ENCODE data around the gene MAL.

The MAL gene

DNA sequence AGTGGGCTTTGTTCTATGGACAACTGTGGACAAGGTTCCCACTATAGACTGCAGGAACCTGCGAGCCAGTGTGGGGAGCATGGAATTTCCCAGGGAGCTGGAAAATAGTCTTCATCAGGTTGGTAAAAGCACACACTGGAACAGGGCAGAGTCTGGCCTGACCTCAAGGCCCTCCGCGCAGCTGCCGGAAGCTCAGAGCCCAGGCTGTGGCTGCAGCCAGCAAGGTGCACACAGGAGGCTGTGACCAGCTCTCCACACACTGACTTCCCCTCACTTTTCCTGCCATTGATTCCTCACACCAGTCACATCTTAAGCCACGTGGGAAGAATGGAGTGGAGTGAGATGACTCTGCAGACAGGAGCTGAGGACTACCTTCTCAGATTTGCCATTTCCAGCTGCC is 19.1 kb downstream of the MAL start:
- no peak overlapping the region for H3K4me3 ChIP-seq (ENCODE audit: low read depth, low read length)
- TF ChIP-seq, protein P1, sequence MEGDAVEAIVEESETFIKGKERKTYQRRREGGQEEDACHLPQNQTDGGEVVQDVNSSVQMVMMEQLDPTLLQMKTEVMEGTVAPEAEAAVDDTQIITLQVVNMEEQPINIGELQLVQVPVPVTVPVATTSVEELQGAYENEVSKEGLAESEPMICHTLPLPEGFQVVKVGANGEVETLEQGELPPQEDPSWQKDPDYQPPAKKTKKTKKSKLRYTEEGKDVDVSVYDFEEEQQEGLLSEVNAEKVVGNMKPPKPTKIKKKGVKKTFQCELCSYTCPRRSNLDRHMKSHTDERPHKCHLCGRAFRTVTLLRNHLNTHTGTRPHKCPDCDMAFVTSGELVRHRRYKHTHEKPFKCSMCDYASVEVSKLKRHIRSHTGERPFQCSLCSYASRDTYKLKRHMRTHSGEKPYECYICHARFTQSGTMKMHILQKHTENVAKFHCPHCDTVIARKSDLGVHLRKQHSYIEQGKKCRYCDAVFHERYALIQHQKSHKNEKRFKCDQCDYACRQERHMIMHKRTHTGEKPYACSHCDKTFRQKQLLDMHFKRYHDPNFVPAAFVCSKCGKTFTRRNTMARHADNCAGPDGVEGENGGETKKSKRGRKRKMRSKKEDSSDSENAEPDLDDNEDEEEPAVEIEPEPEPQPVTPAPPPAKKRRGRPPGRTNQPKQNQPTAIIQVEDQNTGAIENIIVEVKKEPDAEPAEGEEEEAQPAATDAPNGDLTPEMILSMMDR (IDR thresholded peaks at IDR 0.05; ENCODE audit: borderline replicate concordance, insufficient read depth, low read depth, low read length), result no peak

DNA sequence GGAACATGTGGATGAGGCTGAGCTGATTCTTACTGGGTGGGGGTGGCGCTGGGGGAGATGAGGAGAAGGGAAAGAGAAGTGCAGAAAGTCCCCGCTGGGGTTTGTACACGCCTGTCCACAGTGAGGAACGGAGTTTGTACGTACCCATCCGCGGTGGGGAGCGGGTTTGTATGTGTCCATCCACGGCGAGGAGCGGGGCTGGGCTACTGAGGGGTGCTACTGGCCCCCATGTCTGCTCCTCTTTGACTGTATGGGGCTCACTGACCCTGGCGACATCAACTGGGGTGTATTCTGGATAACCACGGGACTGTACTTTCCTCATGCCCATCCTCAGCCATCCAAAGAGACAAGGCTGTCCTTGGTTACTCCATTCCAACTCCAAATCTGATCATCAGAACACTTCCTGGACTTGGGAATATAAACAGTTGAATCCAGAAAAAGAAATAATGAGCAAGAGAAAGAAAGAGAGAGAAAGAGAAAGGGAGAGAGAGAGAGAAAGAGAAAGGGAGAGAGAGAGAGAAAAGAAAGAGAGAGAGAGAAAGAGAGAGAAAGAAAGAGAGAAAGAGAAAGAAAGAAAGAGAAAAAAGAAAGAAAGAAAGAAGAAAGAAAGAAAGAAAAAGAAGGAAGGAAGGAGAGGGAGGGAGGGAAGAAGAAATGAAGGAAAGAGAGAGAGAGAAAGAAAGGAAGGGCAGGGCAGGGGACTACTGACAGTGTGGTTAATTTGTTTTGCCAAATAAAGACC is 21.0 kb downstream of the MAL start:
- TF ChIP-seq, protein P1 (IDR thresholded peaks at IDR 0.05; ENCODE audit: borderline replicate concordance, insufficient read depth, low read depth, low read length), result no peak
- no peak overlapping the region for H3K4me3 ChIP-seq (ENCODE audit: low read depth, low read length)

DNA sequence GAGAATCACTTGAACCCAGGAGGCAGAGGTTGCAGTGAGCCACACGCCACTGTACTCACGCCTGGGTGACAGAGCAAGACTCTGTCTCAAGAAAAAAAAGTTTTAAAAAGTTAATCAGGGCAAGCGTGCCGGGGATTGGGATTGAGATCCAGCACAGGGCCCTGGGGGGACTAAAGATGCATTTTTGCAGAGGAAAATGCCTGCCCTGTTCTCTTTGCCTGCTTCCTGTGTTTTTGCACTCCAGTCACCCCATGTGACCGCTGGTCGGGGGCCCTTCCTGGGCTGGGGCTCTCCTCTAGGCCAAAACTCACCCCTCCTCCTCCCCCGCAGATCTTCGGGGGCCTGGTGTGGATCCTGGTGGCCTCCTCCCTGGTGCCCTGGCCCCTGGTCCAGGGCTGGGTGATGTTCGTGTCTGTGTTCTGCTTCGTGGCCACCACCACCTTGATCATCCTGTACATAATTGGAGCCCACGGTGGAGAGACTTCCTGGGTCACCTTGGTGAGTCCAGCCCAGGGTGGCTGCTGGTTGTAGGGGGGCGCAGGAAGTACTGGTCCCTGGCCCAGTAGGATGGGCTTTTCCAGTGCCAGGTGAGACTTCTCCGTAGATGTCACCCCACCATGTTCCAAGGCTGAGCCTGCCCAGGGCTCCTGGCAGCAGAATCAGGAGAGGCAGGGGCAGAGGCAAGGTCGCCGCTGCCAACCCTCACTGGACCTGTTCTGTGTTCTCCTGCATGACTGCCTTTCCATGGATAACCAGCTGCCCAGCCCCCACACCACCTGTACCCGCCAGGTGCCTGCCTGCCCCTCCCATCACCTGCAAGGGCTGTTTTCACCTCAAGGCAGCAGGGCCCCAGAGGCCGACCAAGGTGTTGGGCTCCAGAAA is 22.4 kb downstream of the MAL start:
- H3K4me3 ChIP-seq (ENCODE audit: low read depth, low read length), result no peak overlapping the region
- TF ChIP-seq, protein P1 (IDR thresholded peaks at IDR 0.05; ENCODE audit: borderline replicate concordance, insufficient read depth, low read depth, low read length), result no peak

DNA sequence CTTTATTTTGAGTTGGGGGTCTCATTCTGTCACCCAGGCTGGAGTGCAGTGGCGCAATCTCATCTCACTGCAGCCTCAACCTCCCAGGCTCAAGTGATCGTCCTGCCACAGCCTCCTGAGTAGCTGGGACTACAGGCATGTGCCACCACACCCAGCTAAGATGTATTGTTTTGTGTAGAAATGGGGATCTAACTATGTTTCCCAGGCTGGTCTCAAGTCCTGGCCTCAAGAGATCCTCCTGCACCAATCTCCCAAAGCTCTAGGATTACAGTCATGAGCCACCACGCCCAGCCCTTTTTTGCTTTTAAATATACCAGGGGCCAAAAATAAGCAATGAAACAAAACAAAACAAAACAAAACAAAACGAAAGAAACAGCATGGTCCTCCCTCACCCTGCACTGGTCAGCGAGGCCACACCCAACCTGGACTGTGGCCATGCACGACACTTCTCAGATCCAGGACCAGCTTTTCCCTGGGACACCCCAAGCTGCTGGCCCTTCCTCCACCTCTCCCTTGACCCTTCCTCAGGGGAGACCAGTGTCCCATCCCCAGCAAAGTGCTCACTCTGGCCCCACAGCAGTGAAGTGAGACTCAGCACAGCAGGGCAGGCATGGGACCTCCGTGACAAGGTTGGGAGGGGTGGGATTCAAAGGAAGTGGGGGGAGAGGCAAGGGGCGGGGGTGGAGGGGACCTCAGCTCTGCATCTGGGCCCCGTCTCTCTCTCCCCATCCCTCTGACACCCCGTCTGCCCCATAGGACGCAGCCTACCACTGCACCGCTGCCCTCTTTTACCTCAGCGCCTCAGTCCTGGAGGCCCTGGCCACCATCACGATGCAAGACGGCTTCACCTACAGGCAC is 23.5 kb downstream of the MAL start:
- H3K4me3 ChIP-seq (ENCODE audit: low read depth, low read length), result no peak overlapping the region
- TF ChIP-seq, protein P1 (IDR thresholded peaks at IDR 0.05; ENCODE audit: borderline replicate concordance, insufficient read depth, low read depth, low read length), result no peak

DNA sequence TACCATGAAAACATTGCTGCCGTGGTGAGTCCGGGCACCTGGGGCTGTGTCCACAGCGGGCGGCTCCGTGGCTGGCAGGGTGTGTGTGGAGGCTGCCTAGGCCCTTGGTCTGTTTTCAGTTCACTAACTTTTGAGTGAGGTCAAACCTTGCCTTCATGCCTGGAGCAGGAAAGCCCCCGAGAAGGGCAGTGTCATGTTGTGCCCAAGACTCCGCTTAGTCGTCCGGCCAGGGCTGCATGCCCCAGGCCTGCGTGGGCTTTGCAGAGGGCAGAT is 24.1 kb downstream of the MAL start:
- no peak overlapping the region for H3K4me3 ChIP-seq (ENCODE audit: low read depth, low read length)
- TF ChIP-seq, protein P1 (IDR thresholded peaks at IDR 0.05; ENCODE audit: borderline replicate concordance, insufficient read depth, low read depth, low read length), result no peak

DNA sequence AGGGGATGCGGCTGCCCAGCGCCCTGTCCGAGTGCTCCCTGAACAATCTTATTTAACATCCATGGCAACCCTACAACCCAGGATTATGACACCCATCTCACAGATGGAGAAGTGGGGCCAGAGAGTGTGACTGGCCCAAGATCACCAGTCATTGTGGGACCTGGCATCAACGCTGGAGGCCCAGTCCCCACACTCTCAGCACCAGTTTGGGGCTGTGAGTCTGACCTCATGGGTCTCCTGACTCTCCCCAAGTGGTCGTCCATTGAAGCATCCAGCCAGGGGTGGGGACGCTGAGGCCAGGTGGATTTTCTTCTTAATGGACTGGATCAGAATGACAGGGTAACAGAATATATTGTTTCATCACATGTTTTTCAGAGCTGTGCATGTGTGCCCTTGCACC is 24.5 kb downstream of the MAL start:
- TF ChIP-seq, protein P1 (IDR thresholded peaks at IDR 0.05; ENCODE audit: borderline replicate concordance, insufficient read depth, low read depth, low read length), result no peak
- no peak overlapping the region for H3K4me3 ChIP-seq (ENCODE audit: low read depth, low read length)

All from GM12875 (cell line).